Fibroblast of skin of left quadriceps (primary cell): Measurements from ENCODE around the gene MRGPRX1.
"Not testable (repeated sequence)": the region's sequence is repeated elsewhere in the genome, so short reads cannot be mapped to it uniquely, and the experiment has no call there.

ENCODE experiments used
- DNase-seq, 2 experiments: peaks; one replicate each; pipeline ENCODE4 v3.0.0-alpha.2; 2013; ENCODE audit warnings: low read depth in 2 of 2

The MRGPRX1 gene

GRCh38 chr11:18939314-18939713 is at the start of gene MRGPRX1:
MRGPRX1 (minus strand) TSS chr11:18939414; CDS start chr11:18934784, 4,630 bp downstream.
- DNase-seq: no peak

GRCh38 chr11:18987454-18988231 is 48.4 kb upstream of the MRGPRX1 start:
- DNase-seq: no peak

- no peak for DNase-seq
Measured at GRCh38 chr11:18986744-18987143, 47.5 kb upstream of the MRGPRX1 start.

- no peak for DNase-seq
Measured at GRCh38 chr11:18981897-18982296, 42.7 kb upstream of the MRGPRX1 start.

GRCh38 chr11:18974192-18974591 is 35.0 kb upstream of the MRGPRX1 start:
- DNase-seq: no peak

- no peak for DNase-seq
Measured at GRCh38 chr11:18972336-18972735, 33.1 kb upstream of the MRGPRX1 start.

- DNase-seq: no peak
Measured at GRCh38 chr11:18969720-18970119, 30.5 kb upstream of the MRGPRX1 start.

- DNase-seq: no peak
Measured at GRCh38 chr11:18958221-18958910, 19.2 kb upstream of the MRGPRX1 start.

GRCh38 chr11:18956630-18957029 is 17.4 kb upstream of the MRGPRX1 start:
- no peak for DNase-seq

GRCh38 chr11:18936002-18936673 is 3.1 kb downstream of the MRGPRX1 start:
- DNase-seq: no peak

GRCh38 chr11:18934195-18934814 is 4.9 kb downstream of the MRGPRX1 start:
- DNase-seq: no peak

GRCh38 chr11:18927550-18928322 is 11.5 kb downstream of the MRGPRX1 start:
- no peak for DNase-seq

GRCh38 chr11:18925426-18925825 is 13.8 kb downstream of the MRGPRX1 start:
- not testable (repeated sequence) for DNase-seq

- DNase-seq: no peak
Measured at GRCh38 chr11:18912883-18913282, 26.3 kb downstream of the MRGPRX1 start.

- no peak for DNase-seq
Measured at GRCh38 chr11:18907391-18907790, 31.8 kb downstream of the MRGPRX1 start.

- DNase-seq: not testable (repeated sequence)
Measured at GRCh38 chr11:18900637-18901036, 38.6 kb downstream of the MRGPRX1 start.

GRCh38 chr11:18900151-18900611 is 39.0 kb downstream of the MRGPRX1 start:
- DNase-seq: not testable (repeated sequence)

- not testable (repeated sequence) for DNase-seq
Measured at GRCh38 chr11:18891712-18892111, 47.5 kb downstream of the MRGPRX1 start.

- DNase-seq: no peak
Measured at GRCh38 chr11:18890615-18891014, 48.6 kb downstream of the MRGPRX1 start.
